ENCODE results near the gene TRPM3. TPM values are rescaled to one million over a fixed set of nuclear protein-coding genes. Genes with fewer than 3 reads are reported as not detected.
A peak's percentile ranks its signal among the peaks of the same experiment; 100 is the strongest.

The TRPM3 gene
- total and polyA plus RNA-seq, 12 donors, result 0.27 to 5.3 (median 1.8) TPM

DNA sequence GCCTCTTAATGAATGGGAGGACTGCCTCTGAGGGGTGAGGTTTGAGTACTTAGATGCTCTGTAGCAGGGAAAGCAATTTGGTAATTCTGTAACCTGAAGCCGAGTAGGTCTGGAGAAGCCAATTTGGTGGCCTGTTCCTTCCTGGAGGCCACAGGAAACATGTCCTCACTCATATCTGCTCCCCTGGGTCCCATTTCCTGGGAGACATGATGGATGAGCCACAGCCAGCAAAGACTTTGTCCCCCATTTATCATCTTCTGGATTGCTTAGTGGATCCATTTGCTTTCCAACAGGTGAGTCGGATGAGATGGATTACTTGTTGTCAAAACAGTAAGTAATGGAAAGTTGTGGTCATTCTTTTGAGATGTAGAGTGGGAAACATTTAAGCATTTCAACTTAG is 607.1 kb downstream of the TRPM3 start:
- Histone ChIP-seq H3K27me3 (no peaks in the 10 kb centered on the region), H3K4me3 (no peak overlapping the region), H3K36me3 (replicated peaks in 1 of 2) (no peaks in the 10 kb centered on the region), H3K27ac (no peak overlapping the region), H3K9me3 (replicated peaks in 1 of 3) (no peaks in the 10 kb centered on the region), H3K4me1 (replicated peaks in 1 of 2) (no peaks in the 10 kb centered on the region)
- DNase-seq, result no peak
- WGBS, 4 donors, result 64 to 89% (median 81%) methylated on average over 2 of the region's 2 CpGs
- intact Hi-C loops (cut with DNase I), result no loop called here
- TF ChIP-seq POLR2A (IDR thresholded peaks at IDR 0.05), result no peak
- TF ChIP-seq, protein P1, sequence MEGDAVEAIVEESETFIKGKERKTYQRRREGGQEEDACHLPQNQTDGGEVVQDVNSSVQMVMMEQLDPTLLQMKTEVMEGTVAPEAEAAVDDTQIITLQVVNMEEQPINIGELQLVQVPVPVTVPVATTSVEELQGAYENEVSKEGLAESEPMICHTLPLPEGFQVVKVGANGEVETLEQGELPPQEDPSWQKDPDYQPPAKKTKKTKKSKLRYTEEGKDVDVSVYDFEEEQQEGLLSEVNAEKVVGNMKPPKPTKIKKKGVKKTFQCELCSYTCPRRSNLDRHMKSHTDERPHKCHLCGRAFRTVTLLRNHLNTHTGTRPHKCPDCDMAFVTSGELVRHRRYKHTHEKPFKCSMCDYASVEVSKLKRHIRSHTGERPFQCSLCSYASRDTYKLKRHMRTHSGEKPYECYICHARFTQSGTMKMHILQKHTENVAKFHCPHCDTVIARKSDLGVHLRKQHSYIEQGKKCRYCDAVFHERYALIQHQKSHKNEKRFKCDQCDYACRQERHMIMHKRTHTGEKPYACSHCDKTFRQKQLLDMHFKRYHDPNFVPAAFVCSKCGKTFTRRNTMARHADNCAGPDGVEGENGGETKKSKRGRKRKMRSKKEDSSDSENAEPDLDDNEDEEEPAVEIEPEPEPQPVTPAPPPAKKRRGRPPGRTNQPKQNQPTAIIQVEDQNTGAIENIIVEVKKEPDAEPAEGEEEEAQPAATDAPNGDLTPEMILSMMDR (IDR thresholded peaks at IDR 0.05), result no peak

DNA sequence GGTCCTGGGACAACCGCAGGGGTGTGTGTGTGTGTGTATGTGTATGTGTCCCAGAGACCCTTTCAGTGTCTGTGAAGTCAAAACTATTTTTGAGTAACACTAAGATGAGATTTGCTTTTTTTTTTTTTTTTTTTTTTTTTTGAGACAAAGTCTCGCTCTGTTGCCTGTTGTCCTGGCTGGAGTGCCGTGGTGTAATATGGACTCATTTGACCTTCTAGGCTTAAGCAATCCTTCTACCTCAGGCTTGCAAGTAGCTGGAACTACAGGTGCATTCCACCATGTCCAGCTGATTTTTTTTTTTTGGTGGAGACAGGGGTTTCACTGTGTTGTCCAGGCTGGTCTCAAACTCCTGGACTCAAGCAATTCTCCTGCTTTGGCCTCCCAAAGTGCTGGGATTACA is 609.6 kb downstream of the TRPM3 start:
- Histone ChIP-seq H3K27ac (no peak overlapping the region), H3K4me3 (no peak overlapping the region), H3K9me3 (replicated peaks in 1 of 3) (no peaks in the 10 kb centered on the region), H3K27me3 (no peaks in the 10 kb centered on the region), H3K36me3 (replicated peaks in 1 of 2) (no peaks in the 10 kb centered on the region), H3K4me1 (replicated peaks in 1 of 2) (no peaks in the 10 kb centered on the region)
- no peak for TF ChIP-seq POLR2A (IDR thresholded peaks at IDR 0.05)
- TF ChIP-seq, protein P1 (IDR thresholded peaks at IDR 0.05), result no peak
- 68 to 90% (median 80%) methylated on average over 3 of the region's 3 CpGs for WGBS, 4 donors
- intact Hi-C loops (cut with DNase I), result no loop called here
- DNase-seq, result no peak

DNA sequence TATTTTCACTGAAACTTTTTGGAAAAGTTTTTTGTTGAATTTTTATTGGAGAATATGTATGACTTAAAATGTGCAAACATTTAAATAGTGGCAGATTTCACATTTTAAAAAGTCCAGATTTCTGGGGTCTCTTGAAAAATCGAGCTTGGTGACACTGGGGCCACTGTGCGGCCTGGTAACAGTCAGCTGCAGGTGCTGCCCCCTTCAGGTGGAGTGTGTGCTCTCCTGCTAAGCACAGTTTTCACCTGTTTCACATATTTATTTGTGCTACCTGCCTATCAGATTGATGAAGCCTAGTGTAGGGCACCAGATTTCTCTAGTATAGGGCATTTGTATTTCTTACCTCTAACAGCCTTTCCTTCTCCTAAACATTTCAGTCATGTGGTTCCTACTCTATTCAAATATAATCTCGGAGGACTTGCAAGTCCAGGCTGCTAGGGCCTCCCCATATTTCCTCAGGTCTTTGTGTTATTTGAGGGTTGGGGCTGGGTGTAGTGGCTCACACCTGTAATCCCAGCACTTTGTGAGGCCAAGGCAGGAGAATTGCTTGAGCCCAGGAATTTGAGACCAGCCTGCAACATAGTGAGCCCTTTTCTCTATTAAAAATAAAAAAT is 611.2 kb downstream of the TRPM3 start:
- H3K4me1 ChIP-seq (replicated peaks in 1 of 2), result peaks cover 0 to 1% of the 10 kb centered on the region in 2 donors
- TF ChIP-seq, protein P1 (IDR thresholded peaks at IDR 0.05), result peak in 5 of 6 experiments; percentile 12 to 59 (median 42)
- TF ChIP-seq POLR2A (IDR thresholded peaks at IDR 0.05), result no peak
- no peaks in the 10 kb centered on the region for H3K36me3 ChIP-seq (replicated peaks in 1 of 2)
- H3K9me3 ChIP-seq (replicated peaks in 1 of 3), result no peaks in the 10 kb centered on the region
- WGBS, 4 donors, result 80 to 90% (median 84%) methylated on average over 3 of the region's 3 CpGs
- no peaks in the 10 kb centered on the region for H3K27me3 ChIP-seq
- H3K4me3 ChIP-seq, result no peak overlapping the region
- peak in 6 of 7 donors; percentile 24 to 65 (median 36) for DNase-seq
- intact Hi-C loops (cut with DNase I), result no loop called here
- no peak overlapping the region for H3K27ac ChIP-seq

DNA sequence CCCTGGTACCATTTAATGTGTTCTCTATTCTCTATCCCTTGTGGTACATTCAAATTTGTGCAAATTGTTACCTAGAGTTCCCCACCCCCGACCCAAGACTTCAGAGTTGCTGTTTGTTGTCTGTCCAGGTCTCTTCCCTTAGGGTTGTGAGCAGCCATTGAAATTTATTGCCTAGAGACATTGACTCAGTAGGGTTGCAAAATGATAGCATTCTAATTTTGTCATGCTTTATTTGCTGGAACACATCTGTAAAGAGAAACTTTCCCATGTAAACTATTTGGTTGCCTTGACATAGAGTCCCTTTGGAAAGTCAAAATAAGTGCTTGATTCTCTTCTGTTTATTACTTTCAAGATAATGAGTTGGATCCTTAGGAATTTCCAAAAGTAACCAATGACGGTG is 615.3 kb downstream of the TRPM3 start:
- no peak for DNase-seq
- no peaks in the 10 kb centered on the region for H3K9me3 ChIP-seq (replicated peaks in 1 of 3)
- H3K4me1 ChIP-seq (replicated peaks in 1 of 2), result peaks cover 7 to 22% of the 10 kb centered on the region in 2 donors
- TF ChIP-seq, protein P1 (IDR thresholded peaks at IDR 0.05), result no peak
- no peak for TF ChIP-seq POLR2A (IDR thresholded peaks at IDR 0.05)
- 76 to 83% (median 79%) methylated on average over 2 of the region's 2 CpGs for WGBS, 4 donors
- H3K27me3 ChIP-seq, result no peaks in the 10 kb centered on the region
- no peaks in the 10 kb centered on the region for H3K36me3 ChIP-seq (replicated peaks in 1 of 2)
- intact Hi-C loops (cut with DNase I), result no loop called here
- H3K27ac ChIP-seq, result peak overlapping the region in 1 of 5 donors; percentile 31
- no peak overlapping the region for H3K4me3 ChIP-seq

All from adrenal gland (tissue), 12 donors.